Progenitor cell of endocrine pancreas (in vitro differentiated cells): Measurements from ENCODE around the gene CELF4. TPM values are rescaled to one million over a fixed set of nuclear protein-coding genes. Genes with fewer than 3 reads are reported as not detected.

Source experiments
- DNase-seq: peaks from one replicate; pipeline ENCODE4 v3.0.0; 2021; ENCODE audit warnings: low spot score; ENCODE audit not compliant: unreplicated experiment
- H3K27ac Mint-ChIP-seq: 2 replicates; pipeline ENCODE4 v1.8.0; 2021; ENCODE audit warnings: mild to moderate bottlenecking, moderate library complexity, mixed read lengths
- H3K27me3 Mint-ChIP-seq: 2 replicates; pipeline ENCODE4 v1.8.0; 2021; ENCODE audit warnings: mixed read lengths
- H3K36me3 Mint-ChIP-seq: 2 replicates; pipeline ENCODE4 v1.8.0; 2022; ENCODE audit warnings: mixed read lengths; ENCODE audit not compliant: insufficient read depth
- H3K4me1 Mint-ChIP-seq: 2 replicates; pipeline ENCODE4 v1.8.0; 2021; ENCODE audit warnings: low read depth, mixed read lengths
- H3K4me3 Mint-ChIP-seq: 2 replicates; pipeline ENCODE4 v1.8.0; 2021; ENCODE audit warnings: low read depth, mild to moderate bottlenecking, moderate library complexity, mixed read lengths
- H3K9me3 Mint-ChIP-seq: 2 replicates; pipeline ENCODE4 v1.8.0; 2021; ENCODE audit warnings: low read depth, mixed read lengths
- total RNA-seq: library from RNA; stranded (reverse); gene quantifications from 2 replicates; pipeline ENCODE4 v1.2.1, GENCODE V29; 2021
- TF ChIP-seq, protein P1 (sequence below): fragments of 200-600 bp; sonication (generic); IDR thresholded peaks from one replicate; pipeline ENCODE4 v1.5.0; 2021; ENCODE audit warnings: antibody characterized with exemption, mild to moderate bottlenecking; ENCODE audit not compliant: unreplicated experiment

The CELF4 gene
- total RNA-seq, 1 donor from 2014 or later, result 4.6 TPM

DNA sequence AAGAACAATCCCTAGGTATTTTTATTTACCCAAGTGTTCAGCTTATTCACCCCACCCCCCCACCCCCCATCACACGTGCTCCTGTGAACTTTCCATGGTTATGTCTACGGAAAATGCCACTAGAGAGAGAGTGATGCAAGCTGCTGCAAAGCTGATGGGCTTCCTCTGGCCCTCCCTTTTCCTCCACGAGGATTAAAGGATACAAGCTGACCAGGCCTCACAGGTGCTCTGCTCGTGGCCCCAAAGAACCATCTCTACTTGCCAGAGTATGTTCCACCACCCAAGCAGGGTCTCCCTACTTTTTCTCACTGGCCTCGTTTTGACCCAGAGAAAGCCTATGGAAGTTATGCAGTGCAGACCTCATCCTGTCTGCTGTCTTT is 342.6 kb downstream of the CELF4 start:
- peaks cover 3% of the 10 kb centered on the region for H3K36me3 Mint-ChIP-seq
- TF ChIP-seq, protein P1, sequence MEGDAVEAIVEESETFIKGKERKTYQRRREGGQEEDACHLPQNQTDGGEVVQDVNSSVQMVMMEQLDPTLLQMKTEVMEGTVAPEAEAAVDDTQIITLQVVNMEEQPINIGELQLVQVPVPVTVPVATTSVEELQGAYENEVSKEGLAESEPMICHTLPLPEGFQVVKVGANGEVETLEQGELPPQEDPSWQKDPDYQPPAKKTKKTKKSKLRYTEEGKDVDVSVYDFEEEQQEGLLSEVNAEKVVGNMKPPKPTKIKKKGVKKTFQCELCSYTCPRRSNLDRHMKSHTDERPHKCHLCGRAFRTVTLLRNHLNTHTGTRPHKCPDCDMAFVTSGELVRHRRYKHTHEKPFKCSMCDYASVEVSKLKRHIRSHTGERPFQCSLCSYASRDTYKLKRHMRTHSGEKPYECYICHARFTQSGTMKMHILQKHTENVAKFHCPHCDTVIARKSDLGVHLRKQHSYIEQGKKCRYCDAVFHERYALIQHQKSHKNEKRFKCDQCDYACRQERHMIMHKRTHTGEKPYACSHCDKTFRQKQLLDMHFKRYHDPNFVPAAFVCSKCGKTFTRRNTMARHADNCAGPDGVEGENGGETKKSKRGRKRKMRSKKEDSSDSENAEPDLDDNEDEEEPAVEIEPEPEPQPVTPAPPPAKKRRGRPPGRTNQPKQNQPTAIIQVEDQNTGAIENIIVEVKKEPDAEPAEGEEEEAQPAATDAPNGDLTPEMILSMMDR, result no peak
- no peaks in the 10 kb centered on the region for H3K9me3 Mint-ChIP-seq
- H3K4me1 Mint-ChIP-seq, result peaks cover 7% of the 10 kb centered on the region
- H3K4me3 Mint-ChIP-seq, result no peak overlapping the region
- no peak for DNase-seq
- no peaks in the 10 kb centered on the region for H3K27me3 Mint-ChIP-seq
- no peak overlapping the region for H3K27ac Mint-ChIP-seq

DNA sequence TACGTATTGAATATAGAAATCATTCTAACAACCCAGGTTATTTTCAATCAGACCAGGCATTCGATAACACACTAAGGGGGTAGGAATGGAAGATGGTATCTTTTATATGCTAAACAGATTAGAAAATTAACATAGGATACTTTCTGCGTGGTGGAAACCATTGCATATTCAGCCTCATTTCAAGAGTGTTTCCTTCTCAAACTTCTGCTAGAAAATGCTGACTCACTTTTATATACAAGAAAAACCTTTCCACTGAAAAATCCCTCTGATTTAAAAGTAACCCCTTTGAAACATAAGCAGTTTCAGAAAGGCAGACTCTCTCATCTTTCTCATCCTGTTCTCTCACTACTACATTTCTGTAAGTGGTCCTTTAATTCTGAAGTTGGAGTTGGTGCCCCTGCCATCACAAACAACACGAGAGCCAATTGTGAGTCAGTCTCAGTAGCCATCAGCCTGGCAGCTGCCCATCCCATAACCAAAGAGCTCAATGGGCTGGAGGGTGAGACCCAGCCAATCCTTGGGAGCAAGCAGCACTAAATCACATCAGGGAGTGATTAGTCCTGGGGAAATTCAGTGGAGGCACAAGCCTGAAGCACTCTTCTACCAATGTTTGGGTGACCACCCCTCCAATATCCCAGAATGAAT is 343.1 kb downstream of the CELF4 start:
- DNase-seq, result no peak
- Mint-ChIP-seq H3K27me3 (no peaks in the 10 kb centered on the region), H3K4me1 (peaks cover 7% of the 10 kb centered on the region), H3K4me3 (no peak overlapping the region), H3K9me3 (no peaks in the 10 kb centered on the region), H3K36me3 (no peaks in the 10 kb centered on the region), H3K27ac (no peak overlapping the region)
- TF ChIP-seq, protein P1, result no peak

DNA sequence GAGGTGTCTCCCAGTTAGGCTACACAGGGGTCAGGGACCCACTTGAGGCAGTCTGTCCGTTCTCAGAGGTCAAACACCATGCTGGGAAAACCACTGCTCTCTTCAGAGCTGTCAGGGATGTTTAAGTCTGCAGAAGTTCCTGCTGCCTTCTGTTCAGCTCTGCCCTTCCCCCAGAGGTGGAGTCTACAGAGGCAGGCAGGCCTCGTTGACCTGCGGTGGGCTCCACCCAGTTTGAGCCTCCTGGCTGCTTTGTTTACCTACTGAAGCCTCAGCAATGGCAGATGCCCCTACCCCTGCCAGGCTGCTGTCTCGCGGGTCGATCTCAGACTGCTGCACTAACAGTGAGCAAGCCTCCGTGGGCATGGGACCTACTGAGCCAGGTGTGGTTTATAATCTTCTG is 346.3 kb downstream of the CELF4 start:
- peaks cover 20% of the 10 kb centered on the region for H3K9me3 Mint-ChIP-seq
- H3K27me3 Mint-ChIP-seq, result no peaks in the 10 kb centered on the region
- no peak for DNase-seq
- H3K27ac Mint-ChIP-seq, result no peak overlapping the region
- H3K4me1 Mint-ChIP-seq, result peaks cover 7% of the 10 kb centered on the region
- TF ChIP-seq, protein P1, result no peak
- H3K36me3 Mint-ChIP-seq, result peaks cover 8% of the 10 kb centered on the region
- no peak overlapping the region for H3K4me3 Mint-ChIP-seq

DNA sequence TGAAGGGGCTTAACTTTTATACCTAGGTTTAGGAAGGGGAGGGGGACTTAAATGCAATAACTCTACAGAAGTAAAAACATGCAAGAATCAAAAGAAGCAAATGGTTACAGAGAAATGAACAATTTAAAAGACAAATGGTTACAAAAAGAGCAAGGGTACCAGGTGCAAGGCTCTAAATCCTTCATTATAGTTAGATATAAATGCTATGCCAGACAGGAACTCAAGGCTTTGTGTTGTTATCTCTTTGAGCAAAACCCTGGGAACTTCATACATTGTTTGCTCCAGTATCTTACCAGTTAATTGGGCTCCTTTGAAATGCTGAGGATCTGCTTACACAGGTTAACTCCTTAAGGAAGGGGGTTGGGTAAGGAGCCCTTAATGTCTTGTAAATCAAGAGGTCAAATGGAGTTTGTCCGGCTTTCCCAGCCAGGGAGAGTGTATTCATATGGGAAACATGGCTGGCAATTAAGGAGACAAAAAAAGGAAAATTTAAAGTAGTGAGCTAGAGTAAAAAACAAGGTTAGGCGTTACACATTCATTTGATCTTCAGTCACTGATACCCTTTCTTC is 347.5 kb downstream of the CELF4 start:
- no peak overlapping the region for H3K4me3 Mint-ChIP-seq
- H3K27ac Mint-ChIP-seq, result no peak overlapping the region
- peaks cover 11% of the 10 kb centered on the region for H3K36me3 Mint-ChIP-seq
- no peaks in the 10 kb centered on the region for H3K27me3 Mint-ChIP-seq
- H3K9me3 Mint-ChIP-seq, result peaks cover 23% of the 10 kb centered on the region
- DNase-seq, result no peak
- TF ChIP-seq, protein P1, result no peak
- H3K4me1 Mint-ChIP-seq, result peaks cover 7% of the 10 kb centered on the region

DNA sequence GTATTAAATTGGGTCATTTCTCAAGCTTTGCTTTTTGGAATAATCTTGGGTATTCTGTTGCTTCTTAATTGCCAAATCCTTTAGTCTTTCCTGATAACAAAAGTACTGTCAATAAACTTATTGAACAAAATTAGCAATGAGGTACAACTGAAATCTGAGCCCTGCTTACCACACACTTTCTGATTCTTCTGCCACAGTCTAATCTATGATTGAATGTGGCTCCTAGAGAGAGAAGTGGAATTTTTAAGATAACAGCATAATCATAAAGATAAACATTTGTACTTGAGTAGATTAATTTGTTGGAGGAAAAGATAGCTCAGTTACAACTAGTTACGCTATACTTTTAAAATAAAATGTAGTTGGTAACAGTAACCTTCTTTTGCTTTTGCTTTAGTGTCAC is 354.8 kb downstream of the CELF4 start:
- Mint-ChIP-seq H3K27ac (no peak overlapping the region), H3K27me3 (no peaks in the 10 kb centered on the region), H3K36me3 (peaks cover 4% of the 10 kb centered on the region), H3K4me1 (peaks cover 10% of the 10 kb centered on the region), H3K9me3 (peaks cover 12% of the 10 kb centered on the region), H3K4me3 (no peak overlapping the region)
- TF ChIP-seq, protein P1, result no peak
- no peak for DNase-seq
